ENCODE data around the gene ESPL1.

ESPL1 gene

GRCh38 chr12:53333289-53333688 is 65.2 kb downstream of the ESPL1 start:
- CTCF ChIA-PET: interaction anchor here (0.6 to 2.0 kb wide), 3 partner anchors 88 to 177 kb away, joined by 3 to 7 read pairs (median 3); no protein-coding TSS in a partner anchor
- POLR2A ChIA-PET: interaction anchor here (2.6 to 2.7 kb wide), 2 partner anchors 12 kb away, joined by 9 to 15 read pairs; partner anchors contain the start of gene AAAS
- no peak for DNase-seq (ENCODE audit: extremely low spot score)
- TF ChIP-seq BHLHE40 (IDR thresholded peaks at IDR 0.05; ENCODE audit: borderline replicate concordance) (no peak), SUZ12 (IDR thresholded peaks at IDR 0.05) (no peak), TARDBP (IDR thresholded peaks at IDR 0.05) (no peak), FOXK2 (IDR thresholded peaks at IDR 0.05) (no peak), FOXM1 (IDR thresholded peaks at IDR 0.05; ENCODE audit: borderline replicate concordance) (no peak), ELF4 (IDR thresholded peaks at IDR 0.05) (no peak), HDGF (IDR thresholded peaks at IDR 0.05; ENCODE audit: borderline replicate concordance) (no peak), CTBP1 (IDR thresholded peaks at IDR 0.05; ENCODE audit: borderline replicate concordance) (no peak), NFRKB (IDR thresholded peaks at IDR 0.05) (no peak), LEF1 (IDR thresholded peaks at IDR 0.05; ENCODE audit: borderline replicate concordance) (no peak), ZNF384 (IDR thresholded peaks at IDR 0.05) (no peak)
- TF ChIP-seq, protein P1, sequence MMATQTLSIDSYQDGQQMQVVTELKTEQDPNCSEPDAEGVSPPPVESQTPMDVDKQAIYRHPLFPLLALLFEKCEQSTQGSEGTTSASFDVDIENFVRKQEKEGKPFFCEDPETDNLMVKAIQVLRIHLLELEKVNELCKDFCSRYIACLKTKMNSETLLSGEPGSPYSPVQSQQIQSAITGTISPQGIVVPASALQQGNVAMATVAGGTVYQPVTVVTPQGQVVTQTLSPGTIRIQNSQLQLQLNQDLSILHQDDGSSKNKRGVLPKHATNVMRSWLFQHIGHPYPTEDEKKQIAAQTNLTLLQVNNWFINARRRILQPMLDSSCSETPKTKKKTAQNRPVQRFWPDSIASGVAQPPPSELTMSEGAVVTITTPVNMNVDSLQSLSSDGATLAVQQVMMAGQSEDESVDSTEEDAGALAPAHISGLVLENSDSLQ (IDR thresholded peaks at IDR 0.05): no peak

- POLR2A ChIA-PET: interaction anchor here (2.6 to 2.7 kb wide), 2 partner anchors 11 to 13 kb away, joined by 9 to 15 read pairs; partner anchors contain the start of gene AAAS
- no peak for DNase-seq (ENCODE audit: extremely low spot score)
- CTCF ChIA-PET: interaction anchor here (0.6 to 2.0 kb wide), 3 partner anchors 88 to 176 kb away, joined by 3 to 7 read pairs (median 3); no protein-coding TSS in a partner anchor
- TF ChIP-seq ZNF384 (IDR thresholded peaks at IDR 0.05) (no peak), L3MBTL2 (conservative IDR thresholded peaks at IDR 0.05) (no peak), ELF4 (IDR thresholded peaks at IDR 0.05) (no peak), FOXM1 (IDR thresholded peaks at IDR 0.05; ENCODE audit: borderline replicate concordance) (no peak), CTBP1 (IDR thresholded peaks at IDR 0.05; ENCODE audit: borderline replicate concordance) (no peak), ARNT (IDR thresholded peaks at IDR 0.05) (no peak), FOXK2 (IDR thresholded peaks at IDR 0.05) (no peak)
These were observed 65.7 kb downstream of the ESPL1 start for GRCh38 chr12:53333845-53334244.

DNA sequence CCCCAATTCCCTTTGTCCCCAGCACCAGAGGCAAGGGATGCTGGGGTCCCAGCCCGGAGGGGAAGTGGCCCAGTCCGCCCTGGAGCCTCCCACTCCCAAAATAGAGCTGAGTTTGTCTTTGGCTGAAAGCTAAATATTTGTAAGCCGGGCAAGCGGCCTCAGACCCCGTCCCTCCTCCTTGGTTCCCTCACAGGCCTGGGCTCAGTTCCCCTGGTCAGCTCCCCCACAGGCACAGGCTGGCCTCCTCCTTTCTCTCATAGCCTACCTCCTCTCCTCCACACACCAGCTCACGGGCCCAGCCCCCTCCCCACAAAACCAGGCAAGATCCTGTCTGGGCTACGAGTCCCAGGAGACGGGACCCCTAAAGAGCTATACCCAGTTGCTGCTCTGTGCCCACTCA is 66.7 kb downstream of the ESPL1 start:
- DNase-seq (ENCODE audit: extremely low spot score): no peak
- CTCF ChIA-PET: interaction anchor here (1.5 kb wide), 1 partner anchor 18 kb away, joined by 6 read pairs; no protein-coding TSS in a partner anchor
- TF ChIP-seq, protein P1 (IDR thresholded peaks at IDR 0.05): no peak
- no peak for TF ChIP-seq HDGF (IDR thresholded peaks at IDR 0.05; ENCODE audit: borderline replicate concordance)

DNA sequence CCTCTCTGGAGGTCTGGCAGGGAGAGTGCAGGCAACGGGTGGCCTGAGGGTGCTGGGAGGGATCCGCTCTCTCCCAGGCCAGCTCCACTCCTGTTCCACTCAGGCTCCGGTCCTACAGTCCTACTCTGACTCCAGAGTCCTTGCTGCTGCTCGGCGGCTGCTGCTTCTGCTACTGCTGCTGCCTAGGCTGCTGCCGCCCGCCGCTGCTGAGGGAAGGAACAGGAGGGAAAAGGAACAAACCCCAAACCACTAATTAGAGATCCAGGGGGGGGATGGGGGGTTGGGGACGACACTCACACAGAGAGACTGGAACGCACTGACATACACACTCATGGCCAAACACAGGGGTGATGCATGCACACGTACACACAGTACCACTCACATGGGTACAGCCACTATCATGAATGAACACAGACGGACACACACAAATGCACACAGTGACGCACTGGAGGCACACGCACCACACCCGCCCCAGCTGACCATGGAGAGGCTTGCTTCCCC is 68.1 kb downstream of the ESPL1 start, which contains the start of gene SP7:
Gene SP7 (minus strand): TSS at position 174 of the 501 bp plus-strand sequence. CDS start 708 bp downstream, outside the sequence.
- TF ChIP-seq ELF4 (IDR thresholded peaks at IDR 0.05): no peak
- no peak for TF ChIP-seq FOXA1 (IDR thresholded peaks at IDR 0.05)
- no peak for TF ChIP-seq ARNT (IDR thresholded peaks at IDR 0.05)
- no peak for TF ChIP-seq CTBP1 (IDR thresholded peaks at IDR 0.05; ENCODE audit: borderline replicate concordance)
- TF ChIP-seq FOXK2 (IDR thresholded peaks at IDR 0.05): no peak
- ChIA-PET CTCF (interaction anchor here (0.7 to 1.3 kb wide), 2 partner anchors 15 to 85 kb away, joined by 4 read pairs; partner anchors contain the start of gene AAAS), POLR2A (interaction anchor here (0.7 to 2.3 kb wide), 4 partner anchors 8 to 168 kb away, joined by 3 to 10 read pairs (median 3); no protein-coding TSS in a partner anchor)
- no peak for DNase-seq (ENCODE audit: extremely low spot score)

More for the DNA sequence above, 66.7 kb downstream of the ESPL1 start:
- POLR2A ChIA-PET: interaction anchor here (0.8 to 2.7 kb wide), 5 partner anchors 10 to 166 kb away, joined by 3 to 15 read pairs (median 9); partner anchors contain the start of genes AAAS and TARBP2

GRCh38 chr12:53338017-53338416 is 69.9 kb downstream of the ESPL1 start:
- TF ChIP-seq L3MBTL2 (conservative IDR thresholded peaks at IDR 0.05) (no peak), SP1 (IDR thresholded peaks at IDR 0.05) (no peak), ELF4 (IDR thresholded peaks at IDR 0.05) (no peak), FOXA1 (IDR thresholded peaks at IDR 0.05) (no peak), FOXK2 (IDR thresholded peaks at IDR 0.05) (no peak), LEF1 (IDR thresholded peaks at IDR 0.05; ENCODE audit: borderline replicate concordance) (no peak), FOXM1 (IDR thresholded peaks at IDR 0.05; ENCODE audit: borderline replicate concordance) (no peak)
- CTCF ChIA-PET: no interaction called here
- POLR2A ChIA-PET: interaction anchor here (1.5 kb wide), 1 partner anchor 16 kb away, joined by 3 read pairs; no protein-coding TSS in a partner anchor
- no peak for DNase-seq (ENCODE audit: extremely low spot score)

GRCh38 chr12:53338916-53339315 is 70.8 kb downstream of the ESPL1 start:
- no peak for DNase-seq (ENCODE audit: extremely low spot score)
- TF ChIP-seq NFRKB (IDR thresholded peaks at IDR 0.05): no peak
- TF ChIP-seq FOXM1 (IDR thresholded peaks at IDR 0.05; ENCODE audit: borderline replicate concordance): no peak
- no peak for TF ChIP-seq FOXK2 (IDR thresholded peaks at IDR 0.05)
- TF ChIP-seq CTBP1 (IDR thresholded peaks at IDR 0.05; ENCODE audit: borderline replicate concordance): no peak
- TF ChIP-seq L3MBTL2 (conservative IDR thresholded peaks at IDR 0.05): no peak
- CTCF ChIA-PET: no interaction called here
- POLR2A ChIA-PET: interaction anchor here (1.5 kb wide), 1 partner anchor 17 kb away, joined by 3 read pairs; no protein-coding TSS in a partner anchor

GRCh38 chr12:53340398-53340797 is 72.3 kb downstream of the ESPL1 start:
- POLR2A ChIA-PET: interaction anchor here (1.0 to 1.4 kb wide), 3 partner anchors 14 to 81 kb away, joined by 3 to 6 read pairs (median 5); no protein-coding TSS in a partner anchor
- CTCF ChIA-PET: no interaction called here
- no peak for TF ChIP-seq ELF4 (IDR thresholded peaks at IDR 0.05)
- TF ChIP-seq FOXK2 (IDR thresholded peaks at IDR 0.05): no peak
- no peak for TF ChIP-seq SUZ12 (IDR thresholded peaks at IDR 0.05)
- TF ChIP-seq LEF1 (IDR thresholded peaks at IDR 0.05; ENCODE audit: borderline replicate concordance): no peak
- no peak for TF ChIP-seq TARDBP (IDR thresholded peaks at IDR 0.05)
- no peak for TF ChIP-seq CTBP1 (IDR thresholded peaks at IDR 0.05; ENCODE audit: borderline replicate concordance)
- TF ChIP-seq ZNF384 (IDR thresholded peaks at IDR 0.05): no peak
- no peak for TF ChIP-seq HDGF (IDR thresholded peaks at IDR 0.05; ENCODE audit: borderline replicate concordance)
- TF ChIP-seq, protein P1 (IDR thresholded peaks at IDR 0.05): no peak
- no peak for DNase-seq (ENCODE audit: extremely low spot score)
